Measurements from ENCODE around the gene THADA. TPM values are rescaled to one million over a fixed set of nuclear protein-coding genes. Genes with fewer than 3 reads are reported as not detected.

The THADA gene
- total RNA-seq, 1 experiment from 2014 or later: 27.5 TPM

DNA sequence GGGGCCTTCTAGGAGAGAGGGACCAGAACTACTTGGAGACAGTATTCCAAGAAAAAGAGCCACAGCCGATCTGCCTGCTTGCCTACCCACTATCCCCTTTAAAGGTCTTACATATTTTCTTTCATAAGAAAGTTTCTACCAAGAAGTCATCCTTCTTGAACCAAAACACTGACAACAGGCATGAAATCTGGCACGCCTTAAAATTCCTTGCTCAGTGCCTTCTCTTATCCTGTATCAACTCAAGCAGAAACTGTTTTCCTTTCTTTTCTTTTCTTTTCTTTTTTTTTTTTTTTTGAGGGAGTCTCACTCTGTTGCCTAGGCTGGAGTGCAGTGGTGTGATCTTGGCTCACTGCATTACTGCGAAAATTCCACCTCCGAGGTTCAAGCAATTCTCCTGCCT is 321.1 kb downstream of the THADA start (continued):
- no peak for TF ChIP-seq ATF6 (CRISPR knock-in tag; IDR thresholded peaks at IDR 0.05)

DNA sequence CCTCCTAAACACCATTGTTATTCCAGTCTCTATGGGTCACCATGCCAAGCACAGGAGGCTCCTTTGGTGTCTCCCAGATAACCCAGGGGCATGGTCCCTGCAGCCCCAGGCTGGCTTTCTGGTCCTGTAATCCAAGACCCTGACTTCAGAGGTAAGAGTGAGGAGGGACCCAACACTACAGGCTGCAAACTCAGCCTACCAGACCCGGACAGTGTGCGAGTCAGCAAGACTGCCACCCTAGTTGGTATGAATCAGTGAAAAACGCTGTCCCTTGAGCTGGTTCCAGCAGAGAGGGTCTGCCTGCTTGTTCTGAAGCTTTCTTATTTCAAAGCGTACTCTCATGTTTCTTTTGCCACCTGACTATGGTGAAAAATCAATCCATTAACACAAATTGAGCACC is 321.8 kb downstream of the THADA start:
- DNase-seq (ENCODE audit: low spot score) (no peak), ATAC-seq (no peak)
- Mint-ChIP-seq H3K4me1 (peaks cover 16% of the 10 kb centered on the region), H3K9me3 (no peaks in the 10 kb centered on the region), H3K36me3 (no peaks in the 10 kb centered on the region), H3K27me3 (ENCODE audit: low read depth) (no peaks in the 10 kb centered on the region), H3K27ac (peak overlapping the region; percentile 1; the same call in 1 of the 2 replicates), H3K4me3 (no peak overlapping the region)
- ChIA-PET POLR2A (no interaction called here), CTCF (no interaction called here)
- TF ChIP-seq ZNF396 (CRISPR knock-in tag; IDR thresholded peaks at IDR 0.05; ENCODE audit: borderline replicate concordance) (no peak), TP53 (CRISPR knock-in tag; IDR thresholded peaks at IDR 0.05) (no peak), EMX1 (CRISPR knock-in tag; IDR thresholded peaks at IDR 0.05) (no peak)
- TF ChIP-seq, protein P1, sequence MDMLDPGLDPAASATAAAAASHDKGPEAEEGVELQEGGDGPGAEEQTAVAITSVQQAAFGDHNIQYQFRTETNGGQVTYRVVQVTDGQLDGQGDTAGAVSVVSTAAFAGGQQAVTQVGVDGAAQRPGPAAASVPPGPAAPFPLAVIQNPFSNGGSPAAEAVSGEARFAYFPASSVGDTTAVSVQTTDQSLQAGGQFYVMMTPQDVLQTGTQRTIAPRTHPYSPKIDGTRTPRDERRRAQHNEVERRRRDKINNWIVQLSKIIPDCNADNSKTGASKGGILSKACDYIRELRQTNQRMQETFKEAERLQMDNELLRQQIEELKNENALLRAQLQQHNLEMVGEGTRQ (CRISPR knock-in tag; IDR thresholded peaks at IDR 0.05): no peak
- TF ChIP-seq, protein P2, sequence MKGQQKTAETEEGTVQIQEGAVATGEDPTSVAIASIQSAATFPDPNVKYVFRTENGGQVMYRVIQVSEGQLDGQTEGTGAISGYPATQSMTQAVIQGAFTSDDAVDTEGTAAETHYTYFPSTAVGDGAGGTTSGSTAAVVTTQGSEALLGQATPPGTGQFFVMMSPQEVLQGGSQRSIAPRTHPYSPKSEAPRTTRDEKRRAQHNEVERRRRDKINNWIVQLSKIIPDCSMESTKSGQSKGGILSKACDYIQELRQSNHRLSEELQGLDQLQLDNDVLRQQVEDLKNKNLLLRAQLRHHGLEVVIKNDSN (CRISPR knock-in tag; IDR thresholded peaks at IDR 0.05): no peak
- TF ChIP-seq, protein P3, sequence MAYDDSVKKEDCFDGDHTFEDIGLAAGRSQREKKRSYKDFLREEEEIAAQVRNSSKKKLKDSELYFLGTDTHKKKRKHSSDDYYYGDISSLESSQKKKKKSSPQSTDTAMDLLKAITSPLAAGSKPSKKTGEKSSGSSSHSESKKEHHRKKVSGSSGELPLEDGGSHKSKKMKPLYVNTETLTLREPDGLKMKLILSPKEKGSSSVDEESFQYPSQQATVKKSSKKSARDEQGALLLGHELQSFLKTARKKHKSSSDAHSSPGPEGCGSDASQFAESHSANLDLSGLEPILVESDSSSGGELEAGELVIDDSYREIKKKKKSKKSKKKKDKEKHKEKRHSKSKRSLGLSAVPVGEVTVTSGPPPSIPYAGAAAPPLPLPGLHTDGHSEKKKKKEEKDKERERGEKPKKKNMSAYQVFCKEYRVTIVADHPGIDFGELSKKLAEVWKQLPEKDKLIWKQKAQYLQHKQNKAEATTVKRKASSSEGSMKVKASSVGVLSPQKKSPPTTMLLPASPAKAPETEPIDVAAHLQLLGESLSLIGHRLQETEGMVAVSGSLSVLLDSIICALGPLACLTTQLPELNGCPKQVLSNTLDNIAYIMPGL (CRISPR knock-in tag; IDR thresholded peaks at IDR 0.05): no peak

- no peaks in the 10 kb centered on the region for H3K9me3 Mint-ChIP-seq
- DNase-seq (ENCODE audit: low spot score) (no peak), ATAC-seq (no peak)
- ChIA-PET CTCF (no interaction called here), POLR2A (no interaction called here)
- H3K36me3 Mint-ChIP-seq: no peaks in the 10 kb centered on the region
- no peak overlapping the region for H3K4me3 Mint-ChIP-seq
- peak overlapping the region; percentile 1; the same call in 1 of the 2 replicates for H3K27ac Mint-ChIP-seq
- peaks cover 15% of the 10 kb centered on the region for H3K4me1 Mint-ChIP-seq
- H3K27me3 Mint-ChIP-seq (ENCODE audit: low read depth): no peaks in the 10 kb centered on the region
- no peak for TF ChIP-seq ZNF396 (CRISPR knock-in tag; IDR thresholded peaks at IDR 0.05; ENCODE audit: borderline replicate concordance)
- TF ChIP-seq, protein P4, sequence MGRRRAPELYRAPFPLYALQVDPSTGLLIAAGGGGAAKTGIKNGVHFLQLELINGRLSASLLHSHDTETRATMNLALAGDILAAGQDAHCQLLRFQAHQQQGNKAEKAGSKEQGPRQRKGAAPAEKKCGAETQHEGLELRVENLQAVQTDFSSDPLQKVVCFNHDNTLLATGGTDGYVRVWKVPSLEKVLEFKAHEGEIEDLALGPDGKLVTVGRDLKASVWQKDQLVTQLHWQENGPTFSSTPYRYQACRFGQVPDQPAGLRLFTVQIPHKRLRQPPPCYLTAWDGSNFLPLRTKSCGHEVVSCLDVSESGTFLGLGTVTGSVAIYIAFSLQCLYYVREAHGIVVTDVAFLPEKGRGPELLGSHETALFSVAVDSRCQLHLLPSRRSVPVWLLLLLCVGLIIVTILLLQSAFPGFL (CRISPR knock-in tag; IDR thresholded peaks at IDR 0.05; ENCODE audit: borderline replicate concordance): no peak
- TF ChIP-seq FOXJ3 (CRISPR knock-in tag; IDR thresholded peaks at IDR 0.05; ENCODE audit: borderline replicate concordance): no peak
- TF ChIP-seq ZNF671 (CRISPR knock-in tag; IDR thresholded peaks at IDR 0.05): no peak
- no peak for TF ChIP-seq GABPB1 (CRISPR knock-in tag; IDR thresholded peaks at IDR 0.05)
- TF ChIP-seq NFE2L1 (CRISPR knock-in tag; IDR thresholded peaks at IDR 0.05): no peak
- TF ChIP-seq ZNF281 (CRISPR knock-in tag; IDR thresholded peaks at IDR 0.05): no peak
- TF ChIP-seq TP53 (CRISPR knock-in tag; IDR thresholded peaks at IDR 0.05): no peak
- TF ChIP-seq, protein P5, sequence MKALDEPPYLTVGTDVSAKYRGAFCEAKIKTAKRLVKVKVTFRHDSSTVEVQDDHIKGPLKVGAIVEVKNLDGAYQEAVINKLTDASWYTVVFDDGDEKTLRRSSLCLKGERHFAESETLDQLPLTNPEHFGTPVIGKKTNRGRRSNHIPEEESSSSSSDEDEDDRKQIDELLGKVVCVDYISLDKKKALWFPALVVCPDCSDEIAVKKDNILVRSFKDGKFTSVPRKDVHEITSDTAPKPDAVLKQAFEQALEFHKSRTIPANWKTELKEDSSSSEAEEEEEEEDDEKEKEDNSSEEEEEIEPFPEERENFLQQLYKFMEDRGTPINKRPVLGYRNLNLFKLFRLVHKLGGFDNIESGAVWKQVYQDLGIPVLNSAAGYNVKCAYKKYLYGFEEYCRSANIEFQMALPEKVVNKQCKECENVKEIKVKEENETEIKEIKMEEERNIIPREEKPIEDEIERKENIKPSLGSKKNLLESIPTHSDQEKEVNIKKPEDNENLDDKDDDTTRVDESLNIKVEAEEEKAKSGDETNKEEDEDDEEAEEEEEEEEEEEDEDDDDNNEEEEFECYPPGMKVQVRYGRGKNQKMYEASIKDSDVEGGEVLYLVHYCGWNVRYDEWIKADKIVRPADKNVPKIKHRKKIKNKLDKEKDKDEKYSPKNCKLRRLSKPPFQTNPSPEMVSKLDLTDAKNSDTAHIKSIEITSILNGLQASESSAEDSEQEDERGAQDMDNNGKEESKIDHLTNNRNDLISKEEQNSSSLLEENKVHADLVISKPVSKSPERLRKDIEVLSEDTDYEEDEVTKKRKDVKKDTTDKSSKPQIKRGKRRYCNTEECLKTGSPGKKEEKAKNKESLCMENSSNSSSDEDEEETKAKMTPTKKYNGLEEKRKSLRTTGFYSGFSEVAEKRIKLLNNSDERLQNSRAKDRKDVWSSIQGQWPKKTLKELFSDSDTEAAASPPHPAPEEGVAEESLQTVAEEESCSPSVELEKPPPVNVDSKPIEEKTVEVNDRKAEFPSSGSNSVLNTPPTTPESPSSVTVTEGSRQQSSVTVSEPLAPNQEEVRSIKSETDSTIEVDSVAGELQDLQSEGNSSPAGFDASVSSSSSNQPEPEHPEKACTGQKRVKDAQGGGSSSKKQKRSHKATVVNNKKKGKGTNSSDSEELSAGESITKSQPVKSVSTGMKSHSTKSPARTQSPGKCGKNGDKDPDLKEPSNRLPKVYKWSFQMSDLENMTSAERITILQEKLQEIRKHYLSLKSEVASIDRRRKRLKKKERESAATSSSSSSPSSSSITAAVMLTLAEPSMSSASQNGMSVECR (CRISPR knock-in tag; IDR thresholded peaks at IDR 0.05; ENCODE audit: borderline replicate concordance): no peak
- TF ChIP-seq, protein P6, sequence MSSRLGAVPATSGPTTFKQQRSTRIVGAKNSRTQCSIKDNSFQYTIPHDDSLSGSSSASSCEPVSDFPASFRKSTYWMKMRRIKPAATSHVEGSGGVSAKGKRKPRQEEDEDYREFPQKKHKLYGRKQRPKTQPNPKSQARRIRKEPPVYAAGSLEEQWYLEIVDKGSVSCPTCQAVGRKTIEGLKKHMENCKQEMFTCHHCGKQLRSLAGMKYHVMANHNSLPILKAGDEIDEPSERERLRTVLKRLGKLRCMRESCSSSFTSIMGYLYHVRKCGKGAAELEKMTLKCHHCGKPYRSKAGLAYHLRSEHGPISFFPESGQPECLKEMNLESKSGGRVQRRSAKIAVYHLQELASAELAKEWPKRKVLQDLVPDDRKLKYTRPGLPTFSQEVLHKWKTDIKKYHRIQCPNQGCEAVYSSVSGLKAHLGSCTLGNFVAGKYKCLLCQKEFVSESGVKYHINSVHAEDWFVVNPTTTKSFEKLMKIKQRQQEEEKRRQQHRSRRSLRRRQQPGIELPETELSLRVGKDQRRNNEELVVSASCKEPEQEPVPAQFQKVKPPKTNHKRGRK (CRISPR knock-in tag; IDR thresholded peaks at IDR 0.05; ENCODE audit: borderline replicate concordance): no peak
- TF ChIP-seq GRHL2 (CRISPR knock-in tag; IDR thresholded peaks at IDR 0.05; ENCODE audit: insufficient replicate concordance, severe bottlenecking): no peak
- TF ChIP-seq ZNF423 (CRISPR knock-in tag; IDR thresholded peaks at IDR 0.05): no peak
Observed at GRCh38 chr2:43273529-43273928, 322.3 kb downstream of the THADA start.
